Pancreas (tissue), 10 donors: Measurements from ENCODE around the gene SAMD5. TPM values are rescaled to one million over a fixed set of nuclear protein-coding genes. Genes with fewer than 3 reads are reported as not detected.
A peak's percentile ranks its signal among the peaks of the same experiment; 100 is the strongest.

Experiments
- ATAC-seq, 4 donors: fragments of 200-7000 bp; cut with Tn5 transposase; one replicate each; pipeline versions ENCODE4 v1.8.0 to v1.9.1; 2020; ENCODE audit warnings: mild to moderate bottlenecking in 4 of 4, moderate library complexity in 4 of 4
- DNase-seq, 6 donors: peaks; one replicate each; pipeline ENCODE4 v3.0.0-alpha.2; 2020
- FAIRE-seq: peaks from 2 replicates; lab custom pipeline; 2012; peaks lifted over from hg19 to GRCh38; lab: Jason Lieb, UNC
- H3K27ac ChIP-seq, 4 donors: fragments of 200-600 bp; sonication (generic); 1 replicate in 3 of 4; 2 replicates in 1 of 4; pipeline versions ENCODE4 v1.5.0 to v1.8.0; 2020
- H3K27me3 ChIP-seq, 4 donors: fragments of 200-600 bp; one replicate each; pipeline ENCODE4 v1.8.0; 2021
- H3K36me3 ChIP-seq, 3 donors: fragments of 200-600 bp; sonication (generic) in 1 of 3; one replicate each; pipeline versions ENCODE4 v1.5.0 to v1.8.0; 2020 to 2021
- H3K4me1 ChIP-seq, 3 donors: fragments of 200-600 bp; one replicate each; pipeline ENCODE4 v1.8.0; 2021
- H3K4me3 ChIP-seq, 4 donors: fragments of 200-600 bp; sonication (generic) in 2 of 4; one replicate each; pipeline versions ENCODE4 v1.5.0 to v1.8.0; 2020 to 2021
- H3K9me3 ChIP-seq, 4 donors: fragments of 200-600 bp; one replicate each; pipeline ENCODE4 v1.8.0; 2021
- CTCF ChIP-seq, 4 donors: fragments of 200-600 bp; sonication (generic) in 3 of 4; IDR thresholded peaks; one replicate each; pipeline versions ENCODE4 v1.5.0 to v1.8.0; 2021; ENCODE audit warnings: antibody characterized with exemption in 4 of 4
- WGBS, 2 donors: extraction: QIAGEN DNeasy Blood & Tissue Kit; methylation state at CpG; one replicate each; pipeline ENCODE4 v1.1.7; 2013; 5-methylcytosine and 5-hydroxymethylcytosine counted together
- intact Hi-C, 3 donors: fragments of 100-400 bp; cut with DNase I; formaldehyde crosslinking; loops; one replicate each; pipeline versions ENCODE4 v1.11.1 to v1.14.2; 2022
- polyA plus RNA-seq, 2 donors: library from polyadenylated mRNA; stranded (reverse); fragments of 200-250 nt; gene quantifications; one replicate each; pipeline ENCODE4 v1.2.3, GENCODE V29; 2013
- total RNA-seq, 6 donors: library from RNA; stranded (reverse); fragmentation: NEBNext Ultra II Directional in 4 of 6; extraction: Animal tissue kit (Norgen Biotek cat#: 25700) in 4 of 6; gene quantifications; one replicate each; pipeline versions ENCODE4 v1.2.1 to v1.2.4, GENCODE V29; 2021 to 2023
- donor health status: healthy with polysubstance abuse.
- donor health status: DM: no; HTN: no; CAD: no; lungs with moderate emphysema.
- donor health status: DM: no; HTN: no; CAD: no.
- donor health status: control.
- donor health status: control.
- donor health status: Bipolar disorder and iron deficiency.
- donor health status: DM: yes; HTN: yes; CAD: no.
- donor health status: DM: no; HTN: no; CAD: no.
- donor health status: DM: no; HTN: no; CAD: no.
- donor health status: DM: yes; HTN: yes; CAD: no.

SAMD5 gene
- total and polyA plus RNA-seq, 8 donors: 0.54 to 3.8 (median 0.97) TPM

- ATAC-seq (peak in 1 of 4 donors; percentile 61), DNase-seq (no peak), FAIRE-seq (no peak)
- no peak for TF ChIP-seq CTCF (IDR thresholded peaks at IDR 0.05)
- Histone ChIP-seq H3K27me3 (no peaks in the 10 kb centered on the region), H3K36me3 (no peaks in the 10 kb centered on the region), H3K9me3 (no peaks in the 10 kb centered on the region), H3K4me1 (no peaks in the 10 kb centered on the region), H3K4me3 (no peak overlapping the region), H3K27ac (no peak overlapping the region)
- 34 to 36% methylated on average over 13 of the region's 13 CpGs for WGBS, 2 donors
- intact Hi-C loops: no loop called here
Measured at GRCh38 chr6:147530132-147531060, 21.9 kb downstream of the SAMD5 start.

- 98 to 99% methylated on average over 2 of the region's 2 CpGs for WGBS, 2 donors
- intact Hi-C loops: no loop called here
Measured at GRCh38 chr6:147531321-147531720, 22.8 kb downstream of the SAMD5 start.

GRCh38 chr6:147534116-147534860 is 25.8 kb downstream of the SAMD5 start:
- no peak for FAIRE-seq
- WGBS, 2 donors: 84 to 91% methylated on average over 13 of the region's 13 CpGs
- no peak for TF ChIP-seq CTCF (IDR thresholded peaks at IDR 0.05)
- intact Hi-C loops: no loop called here
- DNase-seq: no peak
- H3K36me3 ChIP-seq: no peaks in the 10 kb centered on the region
- H3K27ac ChIP-seq: no peak overlapping the region
- H3K9me3 ChIP-seq: no peaks in the 10 kb centered on the region
- no peaks in the 10 kb centered on the region for H3K4me1 ChIP-seq
- no peak overlapping the region for H3K4me3 ChIP-seq
- H3K27me3 ChIP-seq: no peaks in the 10 kb centered on the region
- ATAC-seq: no peak

More at GRCh38 chr6:147531321-147531720, 22.8 kb downstream of the SAMD5 start:
- Histone ChIP-seq H3K27ac (no peak overlapping the region), H3K36me3 (no peaks in the 10 kb centered on the region), H3K9me3 (no peaks in the 10 kb centered on the region), H3K4me1 (no peaks in the 10 kb centered on the region), H3K4me3 (no peak overlapping the region), H3K27me3 (no peaks in the 10 kb centered on the region)
- ATAC-seq: no peak
- DNase-seq: no peak
- no peak for FAIRE-seq
- TF ChIP-seq CTCF (IDR thresholded peaks at IDR 0.05): no peak

GRCh38 chr6:147538821-147539220 is 30.3 kb downstream of the SAMD5 start:
- Histone ChIP-seq H3K27me3 (no peaks in the 10 kb centered on the region), H3K27ac (no peak overlapping the region), H3K36me3 (no peaks in the 10 kb centered on the region), H3K4me1 (no peaks in the 10 kb centered on the region), H3K9me3 (no peaks in the 10 kb centered on the region), H3K4me3 (no peak overlapping the region)
- no peak for TF ChIP-seq CTCF (IDR thresholded peaks at IDR 0.05)
- no peak for FAIRE-seq
- intact Hi-C loops: no loop called here
- no peak for DNase-seq
- no peak for ATAC-seq
- 81 to 86% methylated on average over 6 of the region's 6 CpGs for WGBS, 2 donors
